Erythroblast (primary cell): ENCODE results near the gene GDF11.

Experiments used
- GATA1 ChIP-seq: IDR thresholded peaks from 2 replicates; pipeline ENCODE4 v1.6.1; 2011; ENCODE audit warnings: low read depth, mild to moderate bottlenecking, control low read depth, low read length, moderate library complexity
- POLR2A ChIP-seq: IDR thresholded peaks from 2 replicates; pipeline ENCODE4 v1.6.1; 2011; ENCODE audit warnings: mild to moderate bottlenecking, low read length

- no peak for TF ChIP-seq POLR2A
- no peak for TF ChIP-seq GATA1
Observed at GRCh38 chr12:55777856-55778255, 34.9 kb downstream of the GDF11 start.
